Sigmoid colon (tissue), 4 donors: ENCODE data around the gene PSPN.
"Not testable (repeated sequence)": the region's sequence is repeated elsewhere in the genome, so short reads cannot be mapped to it uniquely, and the experiment has no call there.

Experiments
- POLR2A ChIP-seq, 2 donors: fragments of 450-650 bp; IDR thresholded peaks; one replicate each; pipeline ENCODE4 v1.6.1; 2016; ENCODE audit warnings: antibody characterized with exemption in 2 of 2, mild to moderate bottlenecking in 2 of 2, moderate library complexity in 2 of 2
- POLR2AphosphoS5 ChIP-seq, 4 donors: sonication (generic); formaldehyde crosslinking; IDR thresholded peaks; one replicate each; pipeline ENCODE4 v1.6.1; 2017; ENCODE audit warnings: antibody characterized with exemption in 4 of 4
- TF ChIP-seq, protein P1 (sequence below), 4 experiments: fragments of 450-650 bp in 3 of 4; fragments of 200-600 bp in 1 of 4; IDR thresholded peaks; one replicate each; pipeline ENCODE4 v1.5.1; 2016 to 2019; ENCODE audit warnings: antibody characterized with exemption in 4 of 4, mild to moderate bottlenecking in 3 of 4, moderate library complexity in 2 of 4

- TF ChIP-seq, protein P1, sequence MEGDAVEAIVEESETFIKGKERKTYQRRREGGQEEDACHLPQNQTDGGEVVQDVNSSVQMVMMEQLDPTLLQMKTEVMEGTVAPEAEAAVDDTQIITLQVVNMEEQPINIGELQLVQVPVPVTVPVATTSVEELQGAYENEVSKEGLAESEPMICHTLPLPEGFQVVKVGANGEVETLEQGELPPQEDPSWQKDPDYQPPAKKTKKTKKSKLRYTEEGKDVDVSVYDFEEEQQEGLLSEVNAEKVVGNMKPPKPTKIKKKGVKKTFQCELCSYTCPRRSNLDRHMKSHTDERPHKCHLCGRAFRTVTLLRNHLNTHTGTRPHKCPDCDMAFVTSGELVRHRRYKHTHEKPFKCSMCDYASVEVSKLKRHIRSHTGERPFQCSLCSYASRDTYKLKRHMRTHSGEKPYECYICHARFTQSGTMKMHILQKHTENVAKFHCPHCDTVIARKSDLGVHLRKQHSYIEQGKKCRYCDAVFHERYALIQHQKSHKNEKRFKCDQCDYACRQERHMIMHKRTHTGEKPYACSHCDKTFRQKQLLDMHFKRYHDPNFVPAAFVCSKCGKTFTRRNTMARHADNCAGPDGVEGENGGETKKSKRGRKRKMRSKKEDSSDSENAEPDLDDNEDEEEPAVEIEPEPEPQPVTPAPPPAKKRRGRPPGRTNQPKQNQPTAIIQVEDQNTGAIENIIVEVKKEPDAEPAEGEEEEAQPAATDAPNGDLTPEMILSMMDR (IDR thresholded peaks at IDR 0.05) = not testable (repeated sequence)
- not testable (repeated sequence) for TF ChIP-seq POLR2AphosphoS5, POLR2A (IDR thresholded peaks at IDR 0.05)
Observed at GRCh38 chr19:6355321-6356040, 20.3 kb downstream of the PSPN start.
